HepG2 (cell line): ENCODE data around the gene EPHA3. TPM values are rescaled to one million over a fixed set of nuclear protein-coding genes. Genes with fewer than 3 reads are reported as not detected.

Experiments used
- ATAC-seq: fragments of 200-7000 bp; cut with Tn5 transposase; 3 replicates; pipeline ENCODE4 v1.9.1; 2020; ENCODE audit warnings: mild to moderate bottlenecking, moderate library complexity
- BruUV-seq: library from RNA; stranded (reverse); fragments of 400-500 nt; replicated peaks from 2 replicates; lab custom pipeline; 2021; lab: Mats Ljungman, UMichigan
- CTCF ChIA-PET: fragments of 300-600 bp; formaldehyde crosslinking; extraction: SDS; loops from one replicate; lab custom pipeline; 2021; ENCODE audit warnings: low total read pairs, inconsistent platforms, low intra/inter-chr PET ratio; lab: Yijun Ruan, JAX
- POLR2A ChIA-PET: fragments of 350-600 bp; sonication (Branson Sonifier 250); formaldehyde crosslinking; loops from one replicate; lab custom pipeline; 2020; ENCODE audit warnings: antibody characterized with exemption, inconsistent platforms; lab: Yijun Ruan, JAX
- DNase-seq: peaks from one replicate; pipeline ENCODE4 v3.0.0-alpha.2; 2015; ENCODE audit warnings: low spot score
- FAIRE-seq: peaks from 3 replicates; lab custom pipeline; 2011; peaks lifted over from hg19 to GRCh38; lab: Jason Lieb, UNC
- H2AFZ ChIP-seq: one replicate; pipeline ENCODE4 v1.6.1; 2011; ENCODE audit warnings: low read length, inconsistent platforms
- H3K27ac ChIP-seq: fragments of 300-600 bp; 3 replicates; pipeline ENCODE4 v1.8.0; 2011; ENCODE audit warnings: mixed run types, mild to moderate bottlenecking, mixed read lengths, low read length, inconsistent platforms; ENCODE audit not compliant: insufficient read depth; ENCODE audit errors: extremely low read length
- H3K27me3 ChIP-seq, 2 experiments: fragments of 200-600 bp in 1 of 2; 2 replicates in 1 of 2; 3 replicates in 1 of 2; pipeline versions ENCODE4 v1.6.0 to v1.8.0; 2011; ENCODE audit warnings: low read length in 2 of 2, mild to moderate bottlenecking in 2 of 2, moderate library complexity in 2 of 2, inconsistent platforms in 1 of 2; ENCODE audit not compliant: insufficient read depth in 2 of 2, control insufficient read depth in 1 of 2
- H3K36me3 ChIP-seq, 2 experiments: fragments of 200-600 bp in 1 of 2; replicated peaks in 1 of 2; 2 replicates in 1 of 2; 3 replicates in 1 of 2; pipeline versions ENCODE4 v1.5.1 to v1.8.0; 2011; ENCODE audit warnings: low read length in 2 of 2, inconsistent platforms in 1 of 2; ENCODE audit not compliant: insufficient read depth in 2 of 2, control insufficient read depth in 1 of 2
- H3K4me1 ChIP-seq: 2 replicates; pipeline ENCODE4 v1.5.1; 2012; ENCODE audit warnings: low read length, inconsistent platforms; ENCODE audit not compliant: insufficient read depth
- H3K4me2 ChIP-seq: 2 replicates; pipeline ENCODE4 v1.6.0; 2011; ENCODE audit warnings: low read depth, low read length, inconsistent platforms
- H3K4me3 ChIP-seq, 3 experiments: fragments of 200-600 bp in 1 of 3; sonication (generic), shearing (Covaris generic) in 1 of 3; replicated peaks in 1 of 3; 2 replicates each; pipeline ENCODE4 v1.5.1; 2011 to 2016; ENCODE audit warnings: low read length in 3 of 3, inconsistent platforms in 2 of 3, low read depth in 2 of 3, mild to moderate bottlenecking in 2 of 3, control low read depth in 1 of 3, mixed read lengths in 1 of 3; ENCODE audit not compliant: insufficient read depth in 1 of 3
- H3K79me2 ChIP-seq: one replicate; pipeline ENCODE4 v1.6.1; 2011; ENCODE audit warnings: low read length, inconsistent platforms; ENCODE audit not compliant: insufficient read depth
- H3K9ac ChIP-seq: 2 replicates; pipeline ENCODE4 v1.6.0; 2011; ENCODE audit warnings: mild to moderate bottlenecking, low read depth, low read length, inconsistent platforms; ENCODE audit not compliant: insufficient read depth
- H3K9me3 ChIP-seq: 2 replicates; pipeline ENCODE4 v1.5.1; 2012; ENCODE audit warnings: mild to moderate bottlenecking, low read length
- H4K20me1 ChIP-seq: 2 replicates; pipeline ENCODE4 v1.6.0; 2011; ENCODE audit warnings: inconsistent platforms, mild to moderate bottlenecking, low read length, moderate library complexity; ENCODE audit not compliant: insufficient read depth
- ARNTL ChIP-seq: sonication (generic); formaldehyde crosslinking; IDR thresholded peaks from 2 replicates; pipeline ENCODE4 v1.4.0; 2020; ENCODE audit warnings: mild to moderate bottlenecking, missing genetic modification reagents
- ETS1 ChIP-seq: sonication (generic); formaldehyde crosslinking; IDR thresholded peaks from 2 replicates; pipeline ENCODE4 v1.4.0; 2020; ENCODE audit warnings: missing genetic modification reagents
- EZH2 ChIP-seq: conservative IDR thresholded peaks from 2 replicates; pipeline ENCODE4 v1.6.1; 2012; ENCODE audit warnings: mild to moderate bottlenecking, low read depth, low read length, moderate library complexity
- FLYWCH1 ChIP-seq: sonication (generic); formaldehyde crosslinking; IDR thresholded peaks from 2 replicates; pipeline ENCODE4 v1.8.1; 2023; ENCODE audit warnings: mild to moderate bottlenecking, missing genetic modification reagents
- IKZF5 ChIP-seq: IDR thresholded peaks from 2 replicates; pipeline ENCODE4 v1.6.1; 2018; ENCODE audit warnings: missing genetic modification reagents, mild to moderate bottlenecking, missing compliant biosample characterization
- MTERF4 ChIP-seq: sonication (generic); formaldehyde crosslinking; IDR thresholded peaks from 2 replicates; pipeline ENCODE4 v1.8.0; 2023; ENCODE audit warnings: mild to moderate bottlenecking, missing genetic modification reagents
- ONECUT2 ChIP-seq: sonication (generic); formaldehyde crosslinking; IDR thresholded peaks from 2 replicates; pipeline ENCODE4 v1.4.0; 2020; ENCODE audit warnings: missing genetic modification reagents
- SYNCRIP ChIP-seq: fragments of 200-400 bp; formaldehyde crosslinking; IDR thresholded peaks from 2 replicates; pipeline ENCODE4 v1.6.1; 2018; ENCODE audit warnings: mild to moderate bottlenecking, low read depth, low read length; ENCODE audit not compliant: insufficient read depth
- U2AF1 ChIP-seq: fragments of 200-400 bp; formaldehyde crosslinking; optimal IDR thresholded peaks from 2 replicates; pipeline ENCODE3; 2017; ENCODE audit warnings: mild to moderate bottlenecking, low read depth, low read length
- ZNF124 ChIP-seq: sonication (generic); formaldehyde crosslinking; IDR thresholded peaks from 2 replicates; pipeline ENCODE4 v1.4.0; 2020; ENCODE audit warnings: missing genetic modification reagents
- ZNF552 ChIP-seq: sonication (generic); formaldehyde crosslinking; IDR thresholded peaks from 2 replicates; pipeline ENCODE4 v1.9.0; 2022; ENCODE audit warnings: missing genetic modification reagents, mild to moderate bottlenecking, borderline replicate concordance
- ZNF557 ChIP-seq: sonication (generic); formaldehyde crosslinking; IDR thresholded peaks from 2 replicates; pipeline ENCODE4 v1.4.0; 2020; ENCODE audit warnings: missing genetic modification reagents
- ZNF75D ChIP-seq: sonication (generic); formaldehyde crosslinking; IDR thresholded peaks from 2 replicates; pipeline ENCODE4 v1.8.1; 2023; ENCODE audit warnings: missing genetic modification reagents, mild to moderate bottlenecking, borderline replicate concordance
- WGBS: methylation state at CpG from one replicate; pipeline ENCODE4 v1.1.6; 2017; ENCODE audit warnings: low lambda C conversion rate; 5-methylcytosine and 5-hydroxymethylcytosine counted together
- in situ Hi-C: cut with HindIII; loops from 2 replicates; pipeline ENCODE4 v1.10.0; 2017; ENCODE audit warnings: low pct_unique_long_range_greater_than_20kb; ENCODE audit not compliant: extremely low pct_ligation_motif_present
- intact Hi-C: fragments of 100-400 bp; cut with micrococcal nuclease; formaldehyde crosslinking; loops from one replicate; pipeline ENCODE4 v1.10.0; 2022; ENCODE audit not compliant: unreplicated experiment
- polyA plus RNA-seq, 8 experiments: library from polyadenylated mRNA; depleted of rRNA in 3 of 8; stranded (reverse) in 7 of 8; unstranded in 1 of 8; fragments of >200 nt; fragmentation: Illumina TruSeq in 4 of 8; extraction: Trizol in 4 of 8; gene quantifications; 2 replicates each; pipeline versions ENCODE4 v1.2.1 to v1.2.3, GENCODE V29; 2011 to 2016; ENCODE audit warnings: low read depth in 4 of 8, missing spikeins in 1 of 8, mixed read lengths in 1 of 8; ENCODE audit not compliant: insufficient read depth in 1 of 8
- total RNA-seq, 5 experiments: library from RNA; depleted of rRNA; stranded (reverse); fragments of >200 nt; fragmentation: Illumina TruSeq; extraction: Trizol; gene quantifications; 2 replicates each; pipeline ENCODE4 v1.2.3, GENCODE V29; 2016; ENCODE audit warnings: low read depth in 1 of 5
- TF ChIP-seq, protein P1 (sequence below): sonication (generic); formaldehyde crosslinking; IDR thresholded peaks from 2 replicates; pipeline ENCODE4 v1.4.0; 2020; ENCODE audit warnings: missing genetic modification reagents, borderline replicate concordance
- TF ChIP-seq, protein P2 (sequence below): sonication (generic); formaldehyde crosslinking; IDR thresholded peaks from 2 replicates; pipeline ENCODE4 v1.8.0; 2022; ENCODE audit warnings: missing genetic modification reagents, mild to moderate bottlenecking, moderate library complexity, borderline replicate concordance

Gene EPHA3
- total and polyA plus RNA-seq, 2 of the 13 experiments (the other 11 are each of a cell fraction or from before 2014, with no cell fraction given) = 0.01 TPM; not detected in 1

DNA sequence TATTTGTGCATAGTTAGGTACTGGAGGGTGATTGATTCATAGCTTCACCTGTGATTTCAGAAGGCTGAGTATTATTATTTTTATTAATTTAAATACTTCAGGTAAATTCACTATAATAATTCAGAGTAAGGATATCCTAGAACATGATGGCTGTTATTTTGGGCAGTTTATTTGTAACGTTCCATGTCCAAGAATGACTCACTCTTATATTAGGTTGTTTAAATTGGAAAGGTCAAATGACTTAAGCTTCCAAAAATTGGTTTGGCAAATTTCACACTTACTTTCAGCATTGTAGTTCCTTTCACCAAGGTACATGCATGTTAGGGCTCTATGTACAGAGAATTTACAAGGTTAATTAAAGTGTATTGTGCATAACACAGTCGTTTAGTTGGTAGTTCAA is 120.2 kb downstream of the EPHA3 start:
- Histone ChIP-seq H3K36me3 (no peaks in the 10 kb centered on the region), H3K9ac (no peak overlapping the region), H3K27me3 (no peaks in the 10 kb centered on the region), H3K9me3 (no peaks in the 10 kb centered on the region), H3K4me2 (no peak overlapping the region), H4K20me1 (no peaks in the 10 kb centered on the region), H3K27ac (no peak overlapping the region), H3K4me1 (no peaks in the 10 kb centered on the region), H3K4me3 (no peak overlapping the region), H2AFZ (no peak overlapping the region), H3K79me2 (no peaks in the 10 kb centered on the region)
- no TSS peak for BruUV-seq
- intact Hi-C loops = no loop called here
- ChIA-PET CTCF (no interaction called here), POLR2A (no interaction called here)
- DNase-seq (no peak), ATAC-seq (no peak), FAIRE-seq (no peak)
- in situ Hi-C loops = no loop called here
- 0% methylated on average over 2 of the region's 2 CpGs for WGBS
- TF ChIP-seq SYNCRIP = no peak
- TF ChIP-seq ONECUT2 (CRISPR knock-in tag) = no peak
- TF ChIP-seq, protein P1, sequence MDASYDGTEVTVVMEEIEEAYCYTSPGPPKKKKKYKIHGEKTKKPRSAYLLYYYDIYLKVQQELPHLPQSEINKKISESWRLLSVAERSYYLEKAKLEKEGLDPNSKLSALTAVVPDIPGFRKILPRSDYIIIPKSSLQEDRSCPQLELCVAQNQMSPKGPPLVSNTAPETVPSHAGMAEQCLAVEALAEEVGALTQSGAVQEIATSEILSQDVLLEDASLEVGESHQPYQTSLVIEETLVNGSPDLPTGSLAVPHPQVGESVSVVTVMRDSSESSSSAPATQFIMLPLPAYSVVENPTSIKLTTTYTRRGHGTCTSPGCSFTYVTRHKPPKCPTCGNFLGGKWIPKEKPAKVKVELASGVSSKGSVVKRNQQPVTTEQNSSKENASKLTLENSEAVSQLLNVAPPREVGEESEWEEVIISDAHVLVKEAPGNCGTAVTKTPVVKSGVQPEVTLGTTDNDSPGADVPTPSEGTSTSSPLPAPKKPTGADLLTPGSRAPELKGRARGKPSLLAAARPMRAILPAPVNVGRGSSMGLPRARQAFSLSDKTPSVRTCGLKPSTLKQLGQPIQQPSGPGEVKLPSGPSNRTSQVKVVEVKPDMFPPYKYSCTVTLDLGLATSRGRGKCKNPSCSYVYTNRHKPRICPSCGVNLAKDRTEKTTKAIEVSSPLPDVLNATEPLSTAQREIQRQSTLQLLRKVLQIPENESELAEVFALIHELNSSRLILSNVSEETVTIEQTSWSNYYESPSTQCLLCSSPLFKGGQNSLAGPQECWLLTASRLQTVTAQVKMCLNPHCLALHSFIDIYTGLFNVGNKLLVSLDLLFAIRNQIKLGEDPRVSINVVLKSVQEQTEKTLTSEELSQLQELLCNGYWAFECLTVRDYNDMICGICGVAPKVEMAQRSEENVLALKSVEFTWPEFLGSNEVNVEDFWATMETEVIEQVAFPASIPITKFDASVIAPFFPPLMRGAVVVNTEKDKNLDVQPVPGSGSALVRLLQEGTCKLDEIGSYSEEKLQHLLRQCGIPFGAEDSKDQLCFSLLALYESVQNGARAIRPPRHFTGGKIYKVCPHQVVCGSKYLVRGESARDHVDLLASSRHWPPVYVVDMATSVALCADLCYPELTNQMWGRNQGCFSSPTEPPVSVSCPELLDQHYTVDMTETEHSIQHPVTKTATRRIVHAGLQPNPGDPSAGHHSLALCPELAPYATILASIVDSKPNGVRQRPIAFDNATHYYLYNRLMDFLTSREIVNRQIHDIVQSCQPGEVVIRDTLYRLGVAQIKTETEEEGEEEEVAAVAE (CRISPR knock-in tag) = no peak
- no peak for TF ChIP-seq ETS1 (CRISPR knock-in tag)
- TF ChIP-seq MTERF4 (CRISPR knock-in tag) = no peak
- no peak for TF ChIP-seq ZNF124 (CRISPR knock-in tag)
- no peak for TF ChIP-seq ZNF557 (CRISPR knock-in tag)
- no peak for TF ChIP-seq IKZF5 (CRISPR knock-in tag)
- TF ChIP-seq, protein P2, sequence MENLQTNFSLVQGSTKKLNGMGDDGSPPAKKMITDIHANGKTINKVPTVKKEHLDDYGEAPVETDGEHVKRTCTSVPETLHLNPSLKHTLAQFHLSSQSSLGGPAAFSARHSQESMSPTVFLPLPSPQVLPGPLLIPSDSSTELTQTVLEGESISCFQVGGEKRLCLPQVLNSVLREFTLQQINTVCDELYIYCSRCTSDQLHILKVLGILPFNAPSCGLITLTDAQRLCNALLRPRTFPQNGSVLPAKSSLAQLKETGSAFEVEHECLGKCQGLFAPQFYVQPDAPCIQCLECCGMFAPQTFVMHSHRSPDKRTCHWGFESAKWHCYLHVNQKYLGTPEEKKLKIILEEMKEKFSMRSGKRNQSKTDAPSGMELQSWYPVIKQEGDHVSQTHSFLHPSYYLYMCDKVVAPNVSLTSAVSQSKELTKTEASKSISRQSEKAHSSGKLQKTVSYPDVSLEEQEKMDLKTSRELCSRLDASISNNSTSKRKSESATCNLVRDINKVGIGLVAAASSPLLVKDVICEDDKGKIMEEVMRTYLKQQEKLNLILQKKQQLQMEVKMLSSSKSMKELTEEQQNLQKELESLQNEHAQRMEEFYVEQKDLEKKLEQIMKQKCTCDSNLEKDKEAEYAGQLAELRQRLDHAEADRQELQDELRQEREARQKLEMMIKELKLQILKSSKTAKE (CRISPR knock-in tag) = no peak
- no peak for TF ChIP-seq ARNTL (CRISPR knock-in tag)
- TF ChIP-seq ZNF75D = no peak
- no peak for TF ChIP-seq U2AF1
- no peak for TF ChIP-seq FLYWCH1 (CRISPR knock-in tag)
- TF ChIP-seq EZH2 = no peak
- TF ChIP-seq ZNF552 = no peak
